ENCODE results near the gene TOLLIP.

DNA sequence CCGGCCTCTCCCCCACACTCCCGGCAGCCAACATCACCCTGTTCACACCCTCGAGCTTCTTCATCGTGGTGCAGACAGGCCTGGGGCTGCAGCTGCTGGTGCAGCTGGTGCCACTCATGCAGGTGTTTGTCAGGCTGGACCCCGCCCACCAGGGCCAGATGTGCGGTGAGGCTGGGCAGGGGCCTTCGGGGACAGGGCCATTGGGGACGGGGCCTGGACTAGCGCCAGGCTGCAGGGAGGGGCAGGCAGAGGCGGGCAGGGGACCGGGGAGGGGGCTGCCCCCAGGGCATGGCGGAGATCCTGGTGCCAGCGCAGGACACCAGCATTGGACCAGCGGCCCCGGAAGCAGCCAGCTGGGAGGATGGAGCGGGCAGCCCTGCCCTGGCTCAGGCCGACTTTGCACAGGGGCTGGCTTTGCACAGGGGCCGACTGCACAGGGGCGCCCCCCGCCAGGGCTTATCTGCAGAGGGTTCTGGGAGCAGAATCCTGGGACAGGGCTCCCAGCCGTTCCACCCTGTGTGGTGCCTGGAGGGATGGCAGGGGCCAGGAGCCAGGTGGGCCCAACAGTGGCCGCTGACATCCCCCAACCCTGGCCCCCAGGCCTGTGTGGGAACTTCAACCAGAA is 77.9 kb downstream of the TOLLIP start:
- TF ChIP-seq, protein P1, sequence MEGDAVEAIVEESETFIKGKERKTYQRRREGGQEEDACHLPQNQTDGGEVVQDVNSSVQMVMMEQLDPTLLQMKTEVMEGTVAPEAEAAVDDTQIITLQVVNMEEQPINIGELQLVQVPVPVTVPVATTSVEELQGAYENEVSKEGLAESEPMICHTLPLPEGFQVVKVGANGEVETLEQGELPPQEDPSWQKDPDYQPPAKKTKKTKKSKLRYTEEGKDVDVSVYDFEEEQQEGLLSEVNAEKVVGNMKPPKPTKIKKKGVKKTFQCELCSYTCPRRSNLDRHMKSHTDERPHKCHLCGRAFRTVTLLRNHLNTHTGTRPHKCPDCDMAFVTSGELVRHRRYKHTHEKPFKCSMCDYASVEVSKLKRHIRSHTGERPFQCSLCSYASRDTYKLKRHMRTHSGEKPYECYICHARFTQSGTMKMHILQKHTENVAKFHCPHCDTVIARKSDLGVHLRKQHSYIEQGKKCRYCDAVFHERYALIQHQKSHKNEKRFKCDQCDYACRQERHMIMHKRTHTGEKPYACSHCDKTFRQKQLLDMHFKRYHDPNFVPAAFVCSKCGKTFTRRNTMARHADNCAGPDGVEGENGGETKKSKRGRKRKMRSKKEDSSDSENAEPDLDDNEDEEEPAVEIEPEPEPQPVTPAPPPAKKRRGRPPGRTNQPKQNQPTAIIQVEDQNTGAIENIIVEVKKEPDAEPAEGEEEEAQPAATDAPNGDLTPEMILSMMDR (IDR thresholded peaks at IDR 0.05) = no peak
- TF ChIP-seq POLR2A (IDR thresholded peaks at IDR 0.05) = no peak

Measured in esophagus squamous epithelium (tissue), 4 donors.